Stimulated activated CD4-positive, alpha-beta T cell treated with anti-CD3 and anti-CD28 coated beads, Interleukin-12 subunit alpha, Interleukin-12 subunit beta, amount 100 ng/mL, for 48 hours (primary cell): Measurements from ENCODE around the gene AGTR1.
"Not testable (repeated sequence)": the region's sequence is repeated elsewhere in the genome, so short reads cannot be mapped to it uniquely, and the experiment has no call there.

Experiments
- DNase-seq, 3 donors: peaks; one replicate each; pipeline ENCODE4 v3.0.0-alpha.2; 2020; ENCODE audit warnings: low read depth in 2 of 3, low spot score in 1 of 3

The AGTR1 gene

DNA sequence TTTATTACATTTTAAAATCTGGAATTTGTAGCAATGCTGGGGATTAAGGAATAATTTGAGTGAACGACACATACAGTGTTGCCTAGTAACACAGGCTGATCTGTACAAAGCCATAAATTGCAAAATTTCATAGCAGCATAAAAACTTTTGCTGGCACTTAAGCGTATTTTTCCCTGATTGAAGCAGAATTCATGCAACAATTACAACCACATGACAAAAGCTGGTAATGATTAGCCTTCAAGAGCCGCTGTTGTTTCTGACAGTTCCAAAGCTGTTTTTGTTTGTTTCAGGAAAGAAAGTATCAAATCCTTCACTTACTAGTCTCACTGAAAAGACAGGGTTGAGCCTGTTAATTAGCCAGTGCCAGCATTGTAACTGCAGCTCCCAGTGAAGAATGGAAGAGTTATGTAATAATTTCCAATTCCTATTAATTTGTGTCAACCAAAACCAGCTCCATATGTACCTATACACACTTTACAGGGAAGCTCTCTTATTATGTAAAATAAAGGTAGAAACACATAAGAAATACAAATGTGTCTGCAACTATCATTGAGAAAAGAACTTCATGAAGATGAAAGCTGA is 60.7 kb downstream of the AGTR1 start:
- DNase-seq: no peak

DNA sequence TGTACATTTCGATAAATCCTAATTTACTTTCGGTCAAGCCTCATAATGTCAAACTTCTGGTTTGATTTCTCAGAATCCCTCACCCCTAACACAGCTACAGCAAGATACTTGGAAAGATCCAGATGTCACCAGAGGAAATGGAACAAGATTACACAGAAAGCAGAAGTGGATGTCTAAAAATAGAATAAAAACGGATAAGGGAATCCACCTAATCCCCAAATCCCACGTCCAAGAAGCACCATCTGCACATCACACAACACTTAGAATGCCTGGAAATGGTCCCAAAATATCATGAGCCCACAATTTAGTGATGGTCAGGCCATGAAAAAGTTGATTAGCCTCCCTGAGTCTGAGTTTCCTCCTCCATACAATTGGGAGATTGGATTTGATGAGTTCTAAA is 61.7 kb downstream of the AGTR1 start:
- no peak for DNase-seq

DNA sequence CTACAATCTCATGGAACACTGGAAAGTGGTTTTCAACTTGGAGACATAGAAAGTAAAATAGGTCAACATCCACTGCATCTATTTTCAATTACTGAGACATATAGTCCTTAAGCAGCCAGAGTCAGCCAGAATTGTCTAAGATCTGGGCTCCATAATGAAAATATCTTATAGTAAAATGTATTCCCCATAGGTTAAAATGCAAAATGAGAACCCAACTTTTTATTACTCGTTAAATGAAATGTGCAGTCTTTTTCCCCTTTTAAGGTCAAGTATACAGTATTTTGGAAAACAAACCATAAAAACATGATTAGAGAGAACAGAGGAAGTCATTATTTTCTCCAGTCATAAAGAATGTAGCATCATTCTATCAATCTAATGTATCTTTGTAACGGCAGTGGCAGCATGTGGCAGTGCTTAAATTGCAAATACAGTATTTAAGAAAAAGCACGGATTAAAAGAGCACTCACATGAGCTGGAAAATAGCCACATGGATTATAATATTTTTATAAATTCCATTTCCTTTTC is 65.5 kb downstream of the AGTR1 start:
- no peak for DNase-seq

DNA sequence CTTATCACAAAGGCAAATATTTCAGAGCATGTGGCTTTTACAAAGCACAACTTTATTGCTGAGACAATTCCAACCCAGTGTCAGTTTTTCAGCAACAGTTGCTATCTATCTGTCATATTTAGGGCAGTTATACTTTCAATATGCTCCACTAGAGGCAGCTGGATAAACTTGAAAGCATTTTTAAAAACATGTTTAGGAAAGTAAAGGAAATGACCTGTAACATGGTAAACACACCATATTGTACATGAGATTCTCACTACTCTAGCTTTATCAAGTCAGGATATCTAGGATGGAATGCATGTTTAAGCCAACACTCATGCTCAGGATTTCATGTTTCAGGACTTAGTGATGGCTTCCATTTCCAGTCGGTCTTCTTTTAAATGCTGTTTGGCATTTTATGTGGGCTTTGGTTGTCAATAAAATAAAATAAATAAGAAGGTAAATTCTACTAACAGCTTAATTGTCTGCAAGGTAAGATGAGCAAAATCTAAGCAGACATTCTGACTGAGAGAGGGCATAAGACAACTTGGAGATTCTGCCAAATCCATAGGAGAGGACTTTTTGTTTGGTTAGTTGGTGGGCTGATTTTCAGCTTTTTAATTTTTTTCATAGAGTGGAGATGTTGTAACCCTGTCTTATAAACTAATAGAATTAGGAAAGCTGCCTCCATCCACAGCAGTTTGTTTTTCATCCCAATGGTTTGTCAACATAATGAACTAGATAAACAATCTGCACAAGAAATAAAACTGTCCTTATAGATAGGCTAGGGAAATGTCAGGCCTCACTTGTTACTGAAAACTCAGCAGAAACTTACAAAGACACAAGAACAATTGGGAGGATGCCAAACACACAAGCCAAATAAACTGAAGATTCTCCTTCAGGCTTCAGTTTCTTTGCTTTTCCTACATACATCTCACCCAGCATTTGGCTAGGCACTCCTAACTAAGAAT is 66.6 kb downstream of the AGTR1 start:
- no peak for DNase-seq

DNA sequence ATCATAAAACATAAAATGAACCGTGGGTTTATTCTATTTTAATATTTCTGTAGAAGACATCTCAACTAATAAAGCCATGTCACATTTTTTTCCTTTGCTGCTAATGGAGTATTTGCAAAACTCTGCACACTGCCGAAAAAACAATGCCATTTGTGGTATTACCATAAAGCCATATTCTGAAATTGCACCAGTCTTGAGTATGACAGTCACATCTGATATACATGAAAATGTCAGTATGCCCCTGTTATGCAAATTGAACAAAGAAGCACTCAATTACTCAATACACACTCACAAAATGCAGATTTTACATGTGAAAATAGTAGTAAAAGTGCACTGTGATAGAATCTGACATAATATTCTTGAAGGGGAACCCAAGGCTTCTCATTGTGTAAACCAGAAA is 74.7 kb downstream of the AGTR1 start:
- DNase-seq: no peak

DNA sequence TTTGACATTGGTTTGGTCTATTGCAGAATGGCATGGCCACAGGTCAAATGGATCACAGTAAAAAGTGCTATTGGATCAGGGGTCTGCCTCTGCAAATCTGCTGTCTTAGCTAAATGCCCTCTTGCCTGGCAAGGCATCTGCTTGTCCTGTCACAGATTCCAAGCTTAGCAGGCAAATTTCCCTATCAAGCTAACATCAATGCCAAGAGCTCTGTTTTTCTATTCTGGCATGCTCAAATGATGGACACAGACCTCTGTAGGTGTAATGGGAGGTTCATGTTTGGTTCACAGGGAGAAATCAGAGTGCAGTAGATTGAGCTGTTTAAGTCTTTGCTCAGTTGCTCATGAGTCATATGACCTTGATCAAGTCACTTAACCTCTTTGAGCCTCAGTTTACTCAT is 75.1 kb downstream of the AGTR1 start:
- no peak for DNase-seq

DNA sequence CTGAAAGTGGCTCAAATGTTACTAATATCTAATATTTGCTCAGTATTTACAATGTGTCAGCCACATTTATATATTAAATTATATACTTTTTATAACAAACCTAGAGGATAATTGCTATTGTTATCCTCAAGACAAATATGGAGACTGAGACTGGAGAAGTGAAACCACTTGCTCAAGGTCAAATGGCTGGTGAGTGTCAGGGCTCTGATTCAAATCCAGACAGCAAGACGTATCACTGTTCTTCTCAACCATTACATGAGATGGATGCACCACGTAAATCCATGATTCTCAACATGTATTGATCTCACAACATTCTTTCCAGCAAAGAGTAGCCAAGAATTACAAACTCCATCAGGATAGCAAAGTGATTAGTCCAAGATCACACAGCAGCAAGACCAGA is 76.1 kb downstream of the AGTR1 start:
- DNase-seq: no peak

DNA sequence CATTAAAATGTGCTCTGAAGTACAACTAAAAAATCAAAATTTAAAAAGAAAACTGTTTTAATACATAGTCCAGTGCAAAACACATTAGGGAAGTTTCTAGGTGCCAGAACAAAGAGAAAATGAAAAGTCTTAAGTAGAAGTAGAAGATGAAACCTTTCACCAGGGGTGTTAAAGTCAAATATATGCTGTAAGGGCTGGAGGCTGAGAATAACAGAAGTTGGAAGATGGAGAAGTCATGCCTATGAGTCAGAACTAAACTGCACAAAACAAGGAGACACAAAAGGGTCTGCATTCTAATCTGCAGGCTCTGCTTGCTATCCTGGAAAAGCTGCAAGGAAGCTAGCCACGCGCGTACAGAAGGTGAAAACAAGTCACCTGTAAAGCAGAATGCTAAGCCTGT is 81.2 kb downstream of the AGTR1 start:
- no peak for DNase-seq

DNA sequence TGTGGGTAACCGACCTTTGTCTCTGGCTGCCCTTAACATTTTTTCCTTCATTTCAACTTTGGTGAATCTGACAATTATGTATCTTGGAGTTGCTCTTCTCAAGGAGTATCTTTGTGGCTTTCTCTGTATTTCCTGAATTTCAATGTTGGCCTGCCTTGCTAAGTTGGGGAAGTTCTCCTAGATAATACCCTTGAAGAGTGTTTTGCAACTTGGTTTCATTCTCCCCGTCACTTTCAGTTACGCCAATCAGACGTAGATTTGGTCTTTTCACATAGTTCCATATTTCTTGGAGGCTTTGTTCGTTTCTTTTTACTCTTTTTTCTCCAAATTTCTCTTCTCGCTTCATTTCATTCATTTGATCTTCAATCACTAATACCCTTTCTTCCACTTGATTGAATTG is 87.3 kb downstream of the AGTR1 start:
- DNase-seq: not testable (repeated sequence)

DNA sequence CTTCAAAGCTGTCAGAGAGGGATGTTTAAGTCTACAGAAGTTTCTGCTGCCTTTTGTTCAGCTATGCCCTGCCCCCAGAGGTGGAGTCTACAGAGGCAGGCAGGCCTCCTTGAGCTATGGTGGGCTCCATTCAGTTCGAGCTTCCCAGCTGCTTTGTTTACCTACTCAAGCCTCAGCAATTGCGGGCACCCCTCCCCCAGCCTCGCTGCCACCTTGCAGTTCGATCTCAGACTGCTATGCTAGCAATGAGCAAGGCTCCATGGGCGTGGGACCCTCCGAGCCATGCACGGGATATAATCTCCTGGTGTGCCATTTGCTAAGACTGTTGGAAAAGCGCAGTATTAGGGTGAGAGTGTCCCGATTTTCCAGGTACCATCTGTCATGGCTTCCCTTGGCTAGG is 88.5 kb downstream of the AGTR1 start:
- DNase-seq: not testable (repeated sequence)

DNA sequence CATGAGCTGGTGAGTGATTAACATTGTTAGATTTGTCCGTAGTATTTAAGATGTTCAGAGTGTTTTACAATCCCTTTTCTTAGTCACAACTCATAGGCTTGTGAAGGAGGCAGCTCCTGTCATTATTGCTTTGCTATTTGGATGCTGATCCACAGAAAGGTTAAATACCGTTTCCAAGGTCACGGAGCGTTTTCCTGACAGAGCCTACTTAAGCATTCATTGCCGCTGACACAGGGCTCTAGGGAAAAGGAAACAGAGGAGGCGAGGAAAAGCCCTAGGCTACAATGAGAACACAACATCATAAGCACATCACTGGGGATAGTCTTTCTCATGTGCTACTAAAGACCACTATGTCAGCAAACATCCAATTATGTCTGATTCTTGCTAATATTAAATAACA is 91.4 kb downstream of the AGTR1 start:
- DNase-seq: no peak

DNA sequence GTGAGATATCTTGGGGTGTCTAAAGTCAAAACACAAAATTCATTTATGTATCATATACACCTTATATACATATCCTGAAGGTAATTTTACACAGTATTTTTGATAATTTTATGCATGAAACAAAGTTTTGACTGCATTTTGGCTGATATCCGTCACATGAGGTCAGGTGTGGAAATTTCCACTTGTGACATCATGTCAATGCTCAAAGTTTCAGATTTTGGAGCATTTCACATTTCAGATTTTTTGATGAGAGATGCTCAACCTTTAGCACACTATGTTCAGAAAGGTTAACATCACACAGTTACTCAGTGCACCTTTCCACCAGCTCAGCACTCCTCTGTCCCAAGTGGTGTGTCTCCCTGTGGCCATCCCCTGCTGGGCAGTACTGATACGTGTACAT is 92.2 kb downstream of the AGTR1 start:
- DNase-seq: no peak

DNA sequence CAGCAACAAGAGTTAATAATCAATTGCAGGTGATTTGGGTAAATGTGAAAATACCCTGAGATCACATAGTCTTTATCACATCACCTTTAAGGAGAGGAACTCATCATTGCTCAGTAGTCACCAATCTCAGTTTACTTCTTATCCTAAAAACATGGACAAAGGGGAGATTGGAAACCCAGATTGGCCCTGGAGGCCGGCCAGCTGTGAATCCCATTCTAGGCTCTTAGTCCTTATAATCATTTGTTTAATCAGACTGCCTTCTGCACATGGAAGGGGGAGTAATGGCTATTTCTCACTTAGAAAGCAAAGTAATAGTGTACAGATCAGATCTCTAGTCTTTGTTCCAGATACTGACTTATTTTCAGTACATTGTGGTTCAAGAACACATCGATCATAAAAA is 92.7 kb downstream of the AGTR1 start:
- DNase-seq: no peak

DNA sequence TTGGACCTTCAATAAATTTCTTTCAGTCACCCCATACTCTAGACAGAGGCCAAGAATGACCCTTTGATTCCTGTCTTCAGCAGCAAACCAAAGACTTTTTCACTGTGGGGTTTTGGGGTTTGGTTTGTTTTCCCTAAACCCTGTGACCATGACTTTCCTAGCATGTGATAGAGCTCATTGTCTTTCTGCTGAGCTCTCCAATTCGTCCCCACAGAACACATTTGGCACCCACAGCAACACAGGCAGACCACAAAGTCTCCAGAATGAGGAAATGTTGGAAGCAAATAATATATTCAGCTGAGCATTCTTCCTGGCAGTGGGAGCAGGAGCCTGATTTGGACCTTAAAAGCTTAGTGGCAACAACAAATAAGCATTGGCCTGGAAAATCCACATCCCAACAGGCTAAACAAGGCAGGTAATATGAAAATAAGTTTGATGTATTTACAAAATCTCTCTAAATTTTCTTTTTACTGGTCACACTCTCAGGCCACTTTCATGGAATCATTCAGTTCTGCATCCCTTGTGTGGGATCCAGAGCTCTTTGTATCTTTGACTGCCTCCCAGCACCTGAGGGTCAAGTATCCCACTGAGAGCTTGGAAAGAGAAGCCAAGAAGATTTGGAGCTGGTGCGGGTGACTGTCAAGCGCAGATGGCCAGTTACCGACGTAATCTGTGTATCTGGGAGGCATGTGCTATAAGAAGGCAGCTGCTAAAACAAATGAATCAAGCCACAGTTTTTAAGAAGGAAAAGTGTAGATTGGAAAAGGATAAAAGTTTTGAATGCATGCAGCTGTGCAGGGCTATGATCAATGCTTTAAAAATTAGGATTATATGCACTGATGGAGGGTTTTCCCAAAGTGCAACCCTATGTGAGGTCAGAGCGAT is 93.4 kb downstream of the AGTR1 start:
- DNase-seq: no peak

DNA sequence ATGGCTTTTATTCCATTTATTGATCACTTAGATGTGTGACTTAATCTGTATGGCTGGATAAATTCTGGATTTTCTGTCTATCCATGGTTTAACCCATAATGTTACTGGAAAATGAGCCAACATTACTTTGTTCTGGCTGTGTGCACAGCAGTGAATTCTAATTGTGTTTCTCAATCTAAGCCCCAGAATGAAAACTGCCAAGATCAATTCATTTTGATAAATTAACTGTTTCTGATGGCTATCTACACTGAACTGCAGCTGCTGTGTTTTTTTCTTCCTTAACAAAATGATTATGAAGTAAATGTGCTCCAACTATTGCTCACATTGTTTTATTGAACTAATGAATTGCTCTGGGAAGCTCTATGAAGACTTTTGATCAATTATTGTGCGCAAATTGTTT is 94.2 kb downstream of the AGTR1 start:
- no peak for DNase-seq

DNA sequence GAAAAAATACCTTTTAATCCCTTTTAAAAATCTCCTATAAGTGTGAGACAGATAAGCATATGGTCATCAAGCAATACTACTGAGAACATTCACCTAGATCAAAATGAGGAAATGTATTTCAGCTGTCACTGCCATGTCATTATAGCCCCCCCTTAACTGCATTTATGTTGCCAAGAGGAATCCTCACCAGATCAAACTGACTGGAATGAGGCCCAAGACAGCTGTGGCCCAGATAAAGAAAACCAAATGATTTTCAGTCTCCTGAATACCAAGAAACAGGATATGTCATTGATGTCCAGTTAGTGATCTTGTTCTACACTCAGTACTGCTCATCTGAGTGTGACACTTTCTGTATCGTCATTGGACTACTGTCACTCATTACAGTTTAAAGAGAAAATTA is 94.8 kb downstream of the AGTR1 start:
- DNase-seq: no peak
